RPMI8226 (cell line): Measurements from ENCODE around the gene GALNT2.

Experiments used
- DNase-seq: peaks from one replicate; pipeline ENCODE4 v3.0.0-alpha.2; 2015

Gene GALNT2

DNA sequence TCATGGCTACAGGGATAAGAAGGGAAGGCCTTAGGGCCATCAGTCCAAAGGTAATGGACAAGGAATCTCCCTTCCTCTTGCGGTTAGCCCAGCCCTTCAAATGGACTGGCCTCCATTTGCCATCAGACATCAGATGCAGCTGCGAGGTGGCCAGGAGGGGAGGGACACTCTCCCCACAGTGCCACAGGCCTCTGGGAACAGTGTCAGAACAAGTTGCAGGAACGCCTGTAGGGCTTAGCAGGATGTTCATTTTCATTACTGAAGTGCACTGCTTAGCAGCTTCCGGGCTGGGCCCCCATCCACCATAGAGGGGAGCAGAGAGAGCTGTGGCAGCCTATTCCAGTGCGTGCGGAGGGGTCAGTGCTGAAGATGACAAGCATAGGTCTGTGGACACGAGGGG, 127.5 kb downstream of the GALNT2 start:
- DNase-seq, result no peak

- no peak for DNase-seq
These were observed 128.2 kb downstream of the GALNT2 start for GRCh38 chr1:230195199-230195598.

GRCh38 chr1:230196077-230196476, 129.0 kb downstream of the GALNT2 start:
- no peak for DNase-seq

DNA sequence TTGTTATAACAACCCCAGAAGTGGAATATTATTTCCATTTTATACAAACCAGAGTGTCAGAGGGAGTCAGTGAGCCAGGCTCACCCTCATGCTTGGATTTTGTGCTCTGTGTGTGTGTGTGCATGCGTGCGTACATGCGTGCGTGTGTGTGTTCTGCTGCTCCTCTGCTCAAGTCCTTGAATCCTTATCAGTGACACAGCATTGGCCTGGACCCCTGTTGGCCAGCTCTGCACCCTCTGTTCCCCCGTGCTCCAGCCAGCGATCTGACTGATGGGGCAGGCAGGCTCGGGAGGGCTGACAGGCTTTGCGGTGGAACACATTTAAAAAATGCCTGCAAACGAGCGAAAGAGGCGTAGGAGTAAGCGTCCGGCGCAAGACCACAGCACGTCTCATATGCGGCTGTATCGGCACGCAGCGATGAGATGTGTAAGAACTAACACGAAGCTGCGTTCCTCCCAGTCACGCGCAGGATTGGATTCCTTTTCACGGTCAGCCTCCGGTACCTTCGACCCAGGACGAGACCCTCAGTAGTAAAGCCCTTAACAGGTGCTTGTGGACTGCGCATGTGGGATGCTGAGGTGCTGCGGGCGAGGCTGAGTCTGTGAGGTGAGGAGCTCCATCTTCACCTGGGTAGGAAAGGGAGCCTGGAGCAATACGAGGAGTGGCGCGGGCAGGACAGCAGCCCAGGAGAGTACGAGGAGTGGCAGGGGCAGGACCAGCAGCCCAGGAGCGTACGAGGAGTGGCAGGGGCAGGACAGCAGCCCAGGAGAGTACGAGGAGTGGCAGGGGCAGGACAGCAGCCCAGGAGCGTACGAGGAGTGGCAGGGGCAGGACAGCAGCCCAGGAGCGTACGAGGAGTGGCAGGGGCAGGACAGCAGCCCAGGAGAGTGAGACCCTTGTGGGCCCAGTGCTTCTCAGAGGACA, 130.9 kb downstream of the GALNT2 start:
- no peak for DNase-seq

GRCh38 chr1:230199034-230199433, 132.0 kb downstream of the GALNT2 start:
- no peak for DNase-seq

- DNase-seq, result no peak
These were observed 132.5 kb downstream of the GALNT2 start for GRCh38 chr1:230199554-230199953.

GRCh38 chr1:230200276-230200675, 133.2 kb downstream of the GALNT2 start:
- no peak for DNase-seq

DNA sequence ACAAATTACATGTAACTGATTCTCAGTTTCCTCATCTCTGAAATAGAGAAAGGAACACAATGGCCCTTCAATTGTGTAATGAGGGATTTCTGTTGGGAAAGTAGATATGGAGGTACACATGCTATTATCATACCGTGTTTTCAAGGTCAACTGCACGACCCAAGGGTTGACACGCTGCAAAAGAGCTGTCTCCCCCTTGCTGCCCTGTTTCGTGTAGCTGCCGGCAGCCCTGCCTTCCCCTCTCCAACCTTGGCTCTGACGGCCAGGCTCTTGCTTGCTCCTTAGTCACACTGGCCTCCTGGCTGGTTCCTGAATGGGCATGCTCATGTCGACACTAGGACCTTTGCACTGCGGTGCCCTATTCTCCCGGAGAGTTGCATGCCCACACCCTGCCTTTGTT, 134.4 kb downstream of the GALNT2 start:
- DNase-seq, result no peak

DNA sequence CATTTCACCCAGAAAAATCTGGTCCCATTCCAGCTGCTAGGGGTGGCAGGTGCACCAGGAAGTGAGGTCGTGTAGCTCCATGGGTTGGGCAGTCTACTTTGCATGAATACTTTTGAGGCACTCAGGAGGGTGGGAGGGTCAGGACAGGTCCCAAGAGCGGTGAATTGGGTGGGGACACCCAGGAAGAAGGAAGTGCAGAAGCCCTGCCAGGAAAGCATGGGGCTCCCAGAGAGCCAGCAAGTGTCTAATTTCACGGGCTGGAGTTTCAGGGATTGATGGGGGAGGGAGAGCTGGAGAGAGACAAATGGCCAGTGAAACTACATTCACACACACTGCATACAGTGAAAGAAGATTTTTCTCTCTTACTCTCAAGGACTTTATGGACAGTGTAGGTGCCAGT, 137.8 kb downstream of the GALNT2 start:
- DNase-seq, result no peak

DNA sequence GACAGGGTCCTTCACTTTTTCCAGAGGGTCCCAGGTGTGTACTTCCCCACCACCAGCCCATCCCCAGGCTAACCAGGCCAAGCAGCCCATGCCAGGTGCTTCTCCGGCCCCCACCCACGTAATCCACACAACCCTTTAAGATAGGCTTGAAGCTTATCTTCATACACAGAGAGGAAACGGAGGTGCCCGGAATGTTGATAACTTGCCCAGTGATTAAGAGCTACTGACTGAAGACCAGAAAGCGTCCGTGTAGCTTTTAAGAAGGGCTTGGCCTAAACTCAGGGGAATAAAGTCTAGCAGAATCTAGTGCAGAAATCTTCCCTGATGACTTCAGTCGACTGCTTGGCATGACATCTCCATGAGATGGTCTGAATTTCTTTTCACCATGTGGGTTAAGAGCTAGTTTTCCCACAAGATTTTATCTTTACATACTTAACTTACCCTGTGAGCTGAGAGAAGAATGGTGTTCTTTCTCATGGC, 138.7 kb downstream of the GALNT2 start:
- no peak for DNase-seq

DNA sequence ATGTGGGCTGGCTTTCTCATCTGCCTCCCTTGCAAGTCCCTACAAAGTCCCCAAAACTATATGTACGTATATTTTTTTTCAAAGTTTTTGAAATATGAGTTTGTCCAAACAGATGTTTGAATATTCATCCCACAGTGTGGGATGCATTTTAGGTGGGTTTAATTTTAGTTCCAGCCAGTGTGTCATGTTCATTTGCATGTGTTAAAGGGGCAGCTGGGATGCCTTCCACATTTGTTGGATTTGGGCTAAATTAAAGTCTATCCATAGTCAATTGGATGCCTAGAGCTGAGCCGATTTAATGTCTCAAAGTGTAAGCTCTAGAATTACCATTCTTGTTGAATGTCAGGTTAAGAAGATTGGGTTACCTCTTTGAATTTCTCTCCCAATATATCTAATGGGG, 139.2 kb downstream of the GALNT2 start:
- DNase-seq, result no peak

DNA sequence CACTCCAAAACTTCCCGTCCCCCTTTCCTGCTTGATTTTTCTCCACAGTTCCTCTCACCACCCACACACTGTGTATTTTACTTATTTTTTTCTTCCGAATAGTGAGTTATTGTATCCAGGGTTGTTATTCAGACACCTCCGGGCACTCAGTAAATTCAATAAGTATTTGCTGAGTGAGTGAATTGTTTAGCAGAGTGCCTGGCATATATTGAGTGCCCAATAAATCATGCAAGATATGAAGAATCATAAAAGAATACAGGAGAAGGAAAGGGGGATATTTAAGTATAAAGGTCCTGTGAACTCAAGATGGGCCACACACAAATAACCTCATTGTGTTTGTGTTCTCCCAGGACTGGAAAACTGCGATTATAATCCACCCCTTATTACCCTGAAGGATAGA, 139.9 kb downstream of the GALNT2 start:
- DNase-seq, result no peak

GRCh38 chr1:230207598-230207997, 140.6 kb downstream of the GALNT2 start:
- DNase-seq, result no peak

- no peak for DNase-seq
These were observed 141.7 kb downstream of the GALNT2 start for GRCh38 chr1:230208619-230209261.

GRCh38 chr1:230210326-230210980, 143.4 kb downstream of the GALNT2 start:
- no peak for DNase-seq

- DNase-seq, result no peak
These were observed 143.9 kb downstream of the GALNT2 start for GRCh38 chr1:230210981-230211336.

DNA sequence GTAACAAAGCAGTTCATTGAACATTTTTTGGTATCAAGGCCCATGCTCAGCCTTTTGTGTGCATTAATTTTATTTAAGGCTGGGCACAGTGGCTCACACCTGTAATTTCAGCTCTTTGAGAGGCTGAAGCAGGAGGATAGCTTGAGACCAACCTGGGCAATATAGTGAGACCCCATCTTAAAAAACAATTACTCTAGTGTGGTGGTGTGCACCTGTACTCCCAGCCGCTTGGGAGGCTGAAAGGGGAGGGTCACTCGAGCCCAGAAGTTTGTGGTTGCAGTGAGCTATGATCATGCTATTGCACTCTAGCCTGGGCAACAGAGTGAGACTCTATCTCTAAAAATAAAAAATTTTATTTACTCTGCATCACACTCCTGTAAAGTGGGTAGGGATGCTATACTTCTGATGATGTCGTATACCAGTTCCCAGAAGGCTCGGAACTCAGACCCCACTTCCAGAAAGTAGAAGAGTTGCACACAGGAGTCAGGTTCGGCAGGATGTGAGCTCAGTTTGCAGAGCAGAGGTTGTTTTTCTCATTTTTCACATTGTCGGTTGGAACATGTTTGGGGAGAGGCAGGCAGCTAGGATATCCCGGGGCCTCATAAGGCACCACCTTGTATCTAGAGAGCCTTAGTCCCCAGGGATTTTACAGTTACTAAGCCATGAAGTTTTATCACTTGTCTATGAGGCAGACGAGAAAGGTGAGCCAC, 144.6 kb downstream of the GALNT2 start:
- DNase-seq, result no peak

GRCh38 chr1:230212405-230212936, 145.4 kb downstream of the GALNT2 start:
- DNase-seq, result no peak

GRCh38 chr1:230215031-230215430, 148.0 kb downstream of the GALNT2 start:
- no peak for DNase-seq

DNA sequence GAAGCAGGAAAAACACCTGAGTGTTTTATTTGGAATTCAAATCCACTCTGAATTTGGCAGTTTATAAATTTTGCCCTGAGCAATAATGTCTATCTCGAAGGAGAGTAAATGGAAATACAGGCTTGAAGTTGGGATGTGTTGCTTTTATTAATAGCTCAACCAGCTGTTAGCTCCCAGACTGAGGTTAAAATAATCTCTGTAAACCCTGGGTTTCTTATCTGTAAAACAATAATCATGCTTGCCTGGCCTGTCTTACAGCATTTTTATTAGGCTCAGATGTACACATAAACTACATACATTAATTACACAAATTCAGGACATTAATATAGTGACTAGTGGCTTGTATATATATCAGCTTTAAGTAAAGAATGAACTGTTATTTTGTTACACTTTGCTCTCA, 148.5 kb downstream of the GALNT2 start:
- DNase-seq, result no peak

DNA sequence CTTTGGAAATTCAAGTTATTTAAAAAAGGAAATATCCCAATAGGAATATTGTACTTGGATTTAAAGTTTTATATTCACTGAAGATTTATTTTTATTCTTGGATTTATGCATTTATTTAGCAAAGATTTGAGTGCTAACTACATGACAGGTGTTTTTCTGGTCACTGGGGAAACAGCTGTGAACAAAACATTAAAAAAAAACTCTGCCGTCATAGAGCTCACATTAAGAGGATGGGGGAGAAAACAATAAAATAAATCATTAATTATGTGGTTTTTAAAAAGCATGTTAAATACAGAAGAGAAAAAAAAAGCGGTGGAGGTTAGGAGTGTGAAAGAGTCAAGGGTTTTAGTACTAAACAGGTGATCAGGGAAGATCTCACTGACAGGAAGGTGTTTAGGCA, 149.9 kb downstream of the GALNT2 start:
- no peak for DNase-seq

DNA sequence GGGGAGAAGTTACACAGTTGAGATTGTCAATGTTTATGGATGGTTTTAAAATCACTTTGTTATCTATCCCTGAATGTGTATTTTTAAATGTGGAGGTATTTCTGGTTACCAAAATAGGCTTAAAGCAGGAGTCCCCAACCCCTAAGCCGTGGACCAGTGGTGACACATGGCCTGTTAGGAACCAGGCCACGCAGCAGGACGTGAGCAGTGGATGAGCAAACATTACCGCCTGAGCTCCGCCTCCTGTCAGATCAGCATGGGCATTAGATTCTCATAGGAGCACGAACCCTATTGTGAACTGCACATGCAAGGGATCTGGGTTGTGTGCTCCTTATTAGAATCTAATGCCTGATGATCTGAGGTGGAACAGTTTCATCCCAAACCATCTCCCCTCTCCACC, 151.6 kb downstream of the GALNT2 start:
- DNase-seq, result no peak
